ENCODE results near the gene C1QTNF5. TPM values are rescaled to one million over a fixed set of nuclear protein-coding genes. Genes with fewer than 3 reads are reported as not detected.

C1QTNF5 gene
- total and polyA plus RNA-seq, 2 of the 8 experiments (the other 6 are each of a cell fraction or from before 2014, with no cell fraction given), result 2.2 to 2.7 TPM

GRCh38 chr11:119309953-119310681 lies 30.6 kb downstream of the C1QTNF5 start:
- H2BK20ac ChIP-seq (ENCODE audit: low read length), result no peak overlapping the region
- POLR2A ChIA-PET (ENCODE audit: partially characterized antibody), result interaction anchor here (0.6 to 5.6 kb wide), 6 partner anchors 7 to 225 kb away, joined by 3 to 44 read pairs (median 4); partner anchors contain the start of gene MCAM
- H2BK12ac ChIP-seq (ENCODE audit: low read depth, low read length), result no peak overlapping the region
- no peak overlapping the region for H3K14ac ChIP-seq (ENCODE audit: insufficient read length)
- H3K4me3 ChIP-seq (ENCODE audit: extremely low read depth in 1 of 4, insufficient read depth in 2 of 4, low read depth in 3 of 4, low read length in 4 of 4), result no peak overlapping the region
- H2AFZ ChIP-seq (ENCODE audit: low read length), result no peak overlapping the region
- H3K9me3 ChIP-seq (ENCODE audit: insufficient read depth in 2 of 2, low read depth in 1 of 2, low read length in 1 of 2), result no peaks in the 10 kb centered on the region
- H4K91ac ChIP-seq (replicated peaks; ENCODE audit: insufficient read length, low read length), result no peak overlapping the region
- H3K27me3 ChIP-seq (replicated peaks in 1 of 4; ENCODE audit: control insufficient read depth in 3 of 4, extremely low read depth in 1 of 4, insufficient read depth in 3 of 4, low read length in 3 of 4), result peaks cover 0 to 10% (median 8%) of the 10 kb centered on the region in 4 experiments; a peak in 4 of 7 replicates
- no peak overlapping the region for H3K4me2 ChIP-seq (ENCODE audit: insufficient read depth in 1 of 2, low read depth in 2 of 2, low read length in 2 of 2)
- no peak overlapping the region for H2BK120ac ChIP-seq (replicated peaks; ENCODE audit: low read depth, low read length)
- H3K36me3 ChIP-seq (ENCODE audit: control insufficient read depth in 2 of 4, insufficient read depth in 4 of 4, low read length in 3 of 4), result peaks cover 0 to 23% (median 3%) of the 10 kb centered on the region in 4 experiments; a peak in 5 of 8 replicates
- H3K4me1 ChIP-seq (replicated peaks in 1 of 4; ENCODE audit: control insufficient read depth in 3 of 4, insufficient read depth in 4 of 4, low read length in 3 of 4), result peaks cover 0 to 7% (median 6%) of the 10 kb centered on the region in 4 experiments; a peak in 6 of 7 replicates
- no peak overlapping the region for H2AK5ac ChIP-seq (ENCODE audit: low read depth, low read length)
- no peak overlapping the region for H3K4ac ChIP-seq (replicated peaks; ENCODE audit: insufficient read length, low read depth, low read length)
- DNase-seq (ENCODE audit: low read depth in 1 of 2, low spot score in 2 of 2), result no peak
- H2BK15ac ChIP-seq (ENCODE audit: low read length), result no peak overlapping the region
- no peak overlapping the region for H3K27ac ChIP-seq (ENCODE audit: low read depth, low read length)
- peaks cover 4 to 6% of the 10 kb centered on the region in 2 experiments for H4K20me1 ChIP-seq (replicated peaks in 1 of 2; ENCODE audit: control insufficient read depth in 1 of 2, insufficient read depth in 2 of 2, low read length in 2 of 2)
- WGBS, 2 experiments (ENCODE audit: extremely low coverage in 1 of 2, insufficient coverage in 1 of 2, insufficient read length in 1 of 2, insufficient replicate concordance in 2 of 2, low coverage in 1 of 2, low lambda C conversion rate in 2 of 2, missing lambda C conversion rate in 1 of 2), result 90% methylated on average over 17 of the region's 17 CpGs; no CpG with 5 or more reads in 1 of the 2 experiments
- H3K23me2 ChIP-seq (ENCODE audit: low read depth, low read length), result peaks cover 3% of the 10 kb centered on the region; the same call in 1 of the 2 replicates
- no peak overlapping the region for H3K23ac ChIP-seq (ENCODE audit: insufficient read length)
- no peaks in the 10 kb centered on the region for H3K79me1 ChIP-seq (ENCODE audit: low read depth, low read length)
- no peak overlapping the region for H3K18ac ChIP-seq (ENCODE audit: extremely low read depth, low read length)
- no peaks in the 10 kb centered on the region for H3K79me2 ChIP-seq (ENCODE audit: control insufficient read depth in 1 of 2, insufficient read depth in 2 of 2, low read length in 2 of 2)
- CTCF ChIA-PET (ENCODE audit: partially characterized antibody), result interaction anchor here (1.4 to 13.8 kb wide), 6 partner anchors 8 to 165 kb away, joined by 3 to 174 read pairs (median 10); no protein-coding TSS in a partner anchor
- H4K8ac ChIP-seq (ENCODE audit: extremely low read depth, insufficient read depth, low read length), result peak overlapping the region; percentile 16; the same call in 1 of the 2 replicates
- FAIRE-seq, result no peak
- no peak overlapping the region for H4K5ac ChIP-seq (ENCODE audit: insufficient read length, low read depth, low read length)
- no peak overlapping the region for H3K56ac ChIP-seq (replicated peaks; ENCODE audit: insufficient read length, low read depth, low read length)
- H3K9ac ChIP-seq (replicated peaks in 1 of 4; ENCODE audit: extremely low read depth in 1 of 4, low read depth in 3 of 4, low read length in 3 of 4), result no peak overlapping the region
- H2BK5ac ChIP-seq (ENCODE audit: low read depth, low read length), result no peak overlapping the region
- TF ChIP-seq YY1 (IDR thresholded peaks at IDR 0.05; ENCODE audit: low read depth, low read length) (no peak), CTCF (IDR thresholded peaks at IDR 0.05; ENCODE audit: control extremely low read depth in 1 of 3, insufficient read depth in 1 of 3, low read depth in 1 of 3, low read length in 3 of 3) (no peak), ATF2 (IDR thresholded peaks at IDR 0.05; ENCODE audit: low read length) (no peak)

Data from H1 (cell line).